GM12874 (cell line): ENCODE results near the gene APOD.

Experiments used
- CTCF ChIP-seq: IDR thresholded peaks from 2 replicates; pipeline ENCODE4 v1.5.1; 2011; ENCODE audit warnings: low read depth, mild to moderate bottlenecking, control low read depth, low read length, moderate library complexity; ENCODE audit not compliant: insufficient read depth

Gene APOD

GRCh38 chr3:195583831-195584542, at the start of gene APOD:
Gene APOD (minus strand): TSS chr3:195583940. CDS start chr3:195579461, 4,479 bp downstream.
- no peak for TF ChIP-seq CTCF

- TF ChIP-seq CTCF: no peak
Observed at GRCh38 chr3:195616681-195617080, 32.9 kb upstream of the APOD start.

GRCh38 chr3:195613468-195614069, 29.8 kb upstream of the APOD start:
- TF ChIP-seq CTCF: no peak

DNA sequence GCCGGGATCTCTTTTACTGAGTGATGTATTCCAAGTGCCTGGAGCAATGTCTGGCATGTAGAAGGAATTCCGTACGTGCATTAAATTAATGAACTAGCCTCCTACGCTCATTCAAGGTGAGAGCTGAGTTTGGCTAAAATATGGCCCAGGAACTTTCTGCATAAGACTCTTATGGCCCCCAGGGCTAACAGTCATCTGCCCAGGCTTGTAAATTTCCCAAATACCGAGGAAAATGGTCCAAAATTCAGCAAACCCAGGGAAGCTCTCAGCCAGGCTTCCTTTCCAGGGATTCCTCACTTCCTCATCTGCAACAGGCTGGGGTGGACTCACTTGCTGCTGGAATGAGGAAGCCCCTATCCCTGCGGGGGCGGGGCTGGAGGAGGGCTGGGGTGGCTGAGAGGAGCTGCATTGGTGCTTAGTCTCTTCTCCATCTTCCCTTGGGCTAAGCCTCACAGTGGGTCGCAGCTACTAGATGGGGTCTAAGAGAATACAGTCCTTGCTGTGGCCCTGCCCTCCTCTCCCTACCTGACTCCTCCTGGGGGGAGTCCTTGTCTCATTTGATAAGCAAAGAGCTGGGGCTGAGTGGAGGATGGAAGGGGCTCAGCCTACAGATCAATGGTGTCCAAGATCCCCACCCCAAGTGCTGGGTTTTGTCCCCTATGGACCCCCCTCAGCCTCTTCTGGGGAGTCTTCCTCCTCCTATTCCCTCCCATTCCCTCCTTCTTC, 28.5 kb upstream of the APOD start:
- TF ChIP-seq CTCF: no peak

DNA sequence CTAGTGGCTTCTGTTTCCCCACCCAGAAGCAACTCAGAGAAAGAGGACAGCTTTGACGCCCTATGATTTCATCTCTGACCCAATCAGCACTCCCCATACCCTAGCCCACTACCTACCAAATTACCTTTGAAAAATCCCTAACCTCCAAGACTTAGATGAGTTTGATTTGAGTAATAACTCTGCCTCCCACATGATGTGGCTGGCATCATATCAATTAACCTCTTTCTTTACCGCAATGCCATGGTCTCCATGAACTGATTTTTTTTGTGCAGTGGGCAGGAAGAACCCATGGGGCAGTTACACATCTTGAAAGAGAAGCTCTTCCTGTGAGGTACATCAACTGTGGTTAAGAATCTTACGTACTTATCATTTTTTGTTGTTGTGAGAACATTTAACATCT, 25.5 kb upstream of the APOD start:
- TF ChIP-seq CTCF: no peak

DNA sequence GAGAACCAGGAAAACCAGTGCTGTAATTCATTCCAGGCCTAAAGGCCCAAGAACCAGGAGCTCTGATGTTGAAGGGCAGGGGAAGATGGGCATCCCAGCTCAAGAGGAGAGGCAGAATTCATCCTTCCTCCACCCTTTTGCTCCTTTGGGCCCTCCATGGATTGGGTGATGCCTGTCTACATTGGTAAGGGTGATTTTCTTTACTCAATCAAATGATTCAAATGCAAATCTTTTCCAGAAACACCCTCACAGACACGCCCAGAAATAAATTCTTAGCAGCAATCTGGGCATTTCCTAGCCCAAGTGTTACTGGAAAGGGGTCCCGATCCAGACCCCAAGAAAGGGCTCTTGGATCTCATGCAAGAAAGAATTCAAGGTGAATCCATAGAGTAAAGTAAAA, 17.6 kb upstream of the APOD start:
- no peak for TF ChIP-seq CTCF

- TF ChIP-seq CTCF: no peak
Observed at GRCh38 chr3:195597848-195598247, 14.1 kb upstream of the APOD start.
